H1 (cell line): ENCODE results near the gene CDH16. TPM values are rescaled to one million over a fixed set of nuclear protein-coding genes. Genes with fewer than 3 reads are reported as not detected.

Source experiments
- CTCF ChIA-PET: fragments of 300-600 bp; sonication (Branson Sonifier 250); formaldehyde crosslinking; loops from one replicate; lab custom pipeline; 2021; ENCODE audit not compliant: partially characterized antibody; lab: Charles Lee
- POLR2A ChIA-PET: fragments of 300-600 bp; sonication (Branson Sonifier 250); formaldehyde crosslinking; loops from one replicate; lab custom pipeline; 2021; ENCODE audit warnings: inconsistent platforms; ENCODE audit not compliant: partially characterized antibody; lab: Charles Lee
- DNase-seq, 2 experiments: peaks; one replicate each; pipeline versions ENCODE4 v3.0.0 to v3.0.0-alpha.2; 2010 to 2022; ENCODE audit warnings: low spot score in 2 of 2, low read depth in 1 of 2, mixed read lengths in 1 of 2
- FAIRE-seq: peaks from 2 replicates; lab custom pipeline; 2011; peaks lifted over from hg19 to GRCh38; lab: Jason Lieb, UNC
- H2AFZ ChIP-seq: 2 replicates; pipeline ENCODE4 v1.8.1; 2012; ENCODE audit warnings: low read length, inconsistent platforms
- H2AK5ac ChIP-seq: 2 replicates; pipeline ENCODE4 v1.6.1; 2013; ENCODE audit warnings: low read depth, low read length
- H2BK120ac ChIP-seq: replicated peaks from 2 replicates; pipeline ENCODE3; 2013; ENCODE audit warnings: low read depth, low read length, inconsistent platforms
- H2BK12ac ChIP-seq: 2 replicates; pipeline ENCODE4 v1.6.1; 2013; ENCODE audit warnings: low read depth, low read length
- H2BK15ac ChIP-seq: 2 replicates; pipeline ENCODE4 v1.6.1; 2013; ENCODE audit warnings: low read length
- H2BK20ac ChIP-seq: 2 replicates; pipeline ENCODE4 v1.6.1; 2013; ENCODE audit warnings: low read length
- H2BK5ac ChIP-seq: 2 replicates; pipeline ENCODE4 v1.6.1; 2013; ENCODE audit warnings: low read depth, low read length
- H3K14ac ChIP-seq: 2 replicates; pipeline ENCODE4 v1.6.1; 2013; ENCODE audit warnings: inconsistent platforms; ENCODE audit not compliant: insufficient read length
- H3K18ac ChIP-seq: 2 replicates; pipeline ENCODE4 v1.6.1; 2013; ENCODE audit warnings: low read length; ENCODE audit errors: extremely low read depth
- H3K23ac ChIP-seq: 2 replicates; pipeline ENCODE4 v1.6.1; 2013; ENCODE audit warnings: inconsistent platforms; ENCODE audit not compliant: insufficient read length
- H3K23me2 ChIP-seq: 2 replicates; pipeline ENCODE4 v1.6.1; 2013; ENCODE audit warnings: low read depth, low read length
- H3K27ac ChIP-seq: 2 replicates; pipeline ENCODE4 v1.6.1; 2011; ENCODE audit warnings: low read depth, low read length, inconsistent platforms
- H3K27me3 ChIP-seq, 4 experiments: replicated peaks in 1 of 4; 1 replicate in 1 of 4; 2 replicates in 3 of 4; pipeline versions ENCODE4 v1.6.1 to v1.8.1; 2011 to 2013; ENCODE audit warnings: low read length in 3 of 4, mild to moderate bottlenecking in 3 of 4, inconsistent platforms in 2 of 4, mixed read lengths in 2 of 4, moderate library complexity in 1 of 4; ENCODE audit not compliant: control insufficient read depth in 3 of 4, insufficient read depth in 3 of 4; ENCODE audit errors: extremely low read depth in 1 of 4
- H3K36me3 ChIP-seq, 4 experiments: 2 replicates each; pipeline versions ENCODE4 v1.6.1 to v1.8.1; 2011 to 2013; ENCODE audit warnings: mild to moderate bottlenecking in 4 of 4, low read length in 3 of 4, moderate library complexity in 2 of 4, control low read depth in 1 of 4, inconsistent platforms in 1 of 4; ENCODE audit not compliant: insufficient read depth in 4 of 4, control insufficient read depth in 2 of 4
- H3K4ac ChIP-seq: replicated peaks from 2 replicates; pipeline ENCODE3; 2013; ENCODE audit warnings: low read length, low read depth, mixed read lengths, inconsistent platforms; ENCODE audit not compliant: insufficient read length
- H3K4me1 ChIP-seq, 4 experiments: replicated peaks in 1 of 4; 1 replicate in 1 of 4; 2 replicates in 3 of 4; pipeline versions ENCODE4 v1.6.1 to v1.8.1; 2011 to 2013; ENCODE audit warnings: low read length in 3 of 4, inconsistent platforms in 2 of 4, mixed read lengths in 1 of 4; ENCODE audit not compliant: insufficient read depth in 4 of 4, control insufficient read depth in 3 of 4
- H3K4me2 ChIP-seq, 2 experiments: 2 replicates each; pipeline versions ENCODE4 v1.6.1 to v1.8.1; 2011 to 2013; ENCODE audit warnings: low read depth in 2 of 2, low read length in 2 of 2, control low read depth in 1 of 2, inconsistent platforms in 1 of 2, mild to moderate bottlenecking in 1 of 2; ENCODE audit not compliant: insufficient read depth in 1 of 2
- H3K4me3 ChIP-seq, 4 experiments: fragments of 200-600, 300-600 bp in 1 of 4; sonication (generic), shearing (Covaris generic), sonication (Bioruptor Twin) in 1 of 4; 2 replicates each; pipeline versions ENCODE4 v1.5.1 to v1.8.1; 2011 to 2016; ENCODE audit warnings: low read length in 4 of 4, low read depth in 3 of 4, control low read depth in 2 of 4, inconsistent platforms in 2 of 4, mild to moderate bottlenecking in 2 of 4, mixed read lengths in 1 of 4, moderate library complexity in 1 of 4; ENCODE audit not compliant: insufficient read depth in 2 of 4; ENCODE audit errors: extremely low read depth in 1 of 4
- H3K56ac ChIP-seq: replicated peaks from 2 replicates; pipeline ENCODE3; 2013; ENCODE audit warnings: low read depth, mild to moderate bottlenecking, mixed read lengths, low read length, inconsistent platforms; ENCODE audit not compliant: insufficient read length
- H3K79me1 ChIP-seq: 2 replicates; pipeline ENCODE4 v1.6.1; 2013; ENCODE audit warnings: low read depth, low read length, control low read depth
- H3K79me2 ChIP-seq, 2 experiments: 2 replicates each; pipeline versions ENCODE4 v1.6.1 to v1.8.1; 2012 to 2013; ENCODE audit warnings: low read length in 2 of 2, mild to moderate bottlenecking in 2 of 2, inconsistent platforms in 1 of 2; ENCODE audit not compliant: insufficient read depth in 2 of 2, control insufficient read depth in 1 of 2
- H3K9ac ChIP-seq, 4 experiments: replicated peaks in 1 of 4; 1 replicate in 1 of 4; 2 replicates in 3 of 4; pipeline versions ENCODE4 v1.6.1 to v1.8.1; 2011 to 2013; ENCODE audit warnings: low read depth in 3 of 4, low read length in 3 of 4, control low read depth in 2 of 4, mild to moderate bottlenecking in 2 of 4, moderate library complexity in 2 of 4, inconsistent platforms in 1 of 4; ENCODE audit errors: extremely low read depth in 1 of 4
- H3K9me3 ChIP-seq, 2 experiments: 2 replicates each; pipeline versions ENCODE4 v1.6.1 to v1.8.1; 2012 to 2013; ENCODE audit warnings: mild to moderate bottlenecking in 2 of 2, moderate library complexity in 2 of 2, control low read depth in 1 of 2, inconsistent platforms in 1 of 2, low read depth in 1 of 2, low read length in 1 of 2, mixed read lengths in 1 of 2; ENCODE audit not compliant: insufficient read depth in 2 of 2
- H4K20me1 ChIP-seq, 2 experiments: replicated peaks in 1 of 2; 2 replicates each; pipeline versions ENCODE3 to v1.8.1; 2011 to 2013; ENCODE audit warnings: inconsistent platforms in 2 of 2, low read length in 2 of 2, mild to moderate bottlenecking in 1 of 2; ENCODE audit not compliant: insufficient read depth in 2 of 2, control insufficient read depth in 1 of 2
- H4K5ac ChIP-seq: 2 replicates; pipeline ENCODE4 v1.6.1; 2013; ENCODE audit warnings: low read length, low read depth, mixed read lengths, inconsistent platforms; ENCODE audit not compliant: insufficient read length
- H4K8ac ChIP-seq: 2 replicates; pipeline ENCODE4 v1.8.0; 2013; ENCODE audit warnings: mild to moderate bottlenecking, moderate library complexity, low read length, inconsistent platforms; ENCODE audit not compliant: insufficient read depth; ENCODE audit errors: extremely low read depth
- H4K91ac ChIP-seq: replicated peaks from 2 replicates; pipeline ENCODE3; 2013; ENCODE audit warnings: low read length, mixed read lengths, inconsistent platforms; ENCODE audit not compliant: insufficient read length
- CHD1 ChIP-seq: IDR thresholded peaks from 2 replicates; pipeline ENCODE4 v1.6.1; 2012; ENCODE audit warnings: low read depth, low read length, improper control_type of control experiment
- CREB1 ChIP-seq: IDR thresholded peaks from 2 replicates; pipeline ENCODE4 v1.6.1; 2012; ENCODE audit warnings: inconsistent platforms
- EZH2 ChIP-seq: fragments of 200-600 bp; sonication (generic); IDR thresholded peaks from 2 replicates; pipeline ENCODE4 v1.7.1; 2012; ENCODE audit warnings: low read depth, mild to moderate bottlenecking, moderate library complexity, low read length, inconsistent platforms; ENCODE audit not compliant: severe bottlenecking
- FOSL1 ChIP-seq: IDR thresholded peaks from 2 replicates; pipeline ENCODE4 v1.6.1; 2011; ENCODE audit warnings: mild to moderate bottlenecking, low read depth, low read length, moderate library complexity; ENCODE audit not compliant: insufficient read depth
- HDAC2 ChIP-seq, 2 experiments: fragments of 300-600 bp in 1 of 2; sonication (generic) in 1 of 2; IDR thresholded peaks; 2 replicates each; pipeline ENCODE4 v1.6.1; 2011 to 2012; ENCODE audit warnings: low read depth in 2 of 2, low read length in 2 of 2, mild to moderate bottlenecking in 2 of 2, moderate library complexity in 2 of 2, borderline replicate concordance in 1 of 2, inconsistent platforms in 1 of 2
- KDM5A ChIP-seq: fragments of 200-600 bp; IDR thresholded peaks from 2 replicates; pipeline ENCODE4 v1.7.1; 2012; ENCODE audit warnings: mild to moderate bottlenecking, low read length, inconsistent platforms, mixed read lengths
- NRF1 ChIP-seq: IDR thresholded peaks from 2 replicates; pipeline ENCODE4 v1.6.1; 2011; ENCODE audit warnings: mild to moderate bottlenecking, low read depth, low read length, improper control_type of control experiment
- POU5F1 ChIP-seq: IDR thresholded peaks from 2 replicates; pipeline ENCODE4 v1.6.1; 2011; ENCODE audit warnings: low read depth, mild to moderate bottlenecking, low read length, moderate library complexity
- RFX5 ChIP-seq: IDR thresholded peaks from 2 replicates; pipeline ENCODE4 v1.6.1; 2011; ENCODE audit warnings: low read depth, low read length, improper control_type of control experiment, borderline replicate concordance
- SAP30 ChIP-seq: fragments of 300-600 bp; sonication (generic); IDR thresholded peaks from 2 replicates; pipeline ENCODE4 v1.7.1; 2012; ENCODE audit warnings: low read length, moderate library complexity, mild to moderate bottlenecking, inconsistent platforms; ENCODE audit not compliant: insufficient read depth, insufficient replicate concordance
- SIX5 ChIP-seq: IDR thresholded peaks from 2 replicates; pipeline ENCODE4 v1.6.1; 2011; ENCODE audit warnings: mild to moderate bottlenecking, low read depth, low read length
- WGBS, 2 experiments: shearing (Covaris generic) in 1 of 2; methylation state at CpG; one replicate each; pipeline versions ENCODE4 v1.1.6 to v1.1.7; 2013 to 2015; ENCODE audit warnings: low lambda C conversion rate in 2 of 2, mixed read lengths in 2 of 2, inconsistent platforms in 1 of 2, low coverage in 1 of 2, missing lambda C conversion rate in 1 of 2; ENCODE audit not compliant: insufficient replicate concordance in 2 of 2, insufficient coverage in 1 of 2, insufficient read length in 1 of 2; ENCODE audit errors: extremely low coverage in 1 of 2, missing lambda C conversion rate in 1 of 2; 5-methylcytosine and 5-hydroxymethylcytosine counted together
- polyA plus RNA-seq, 7 experiments: library from polyadenylated mRNA; depleted of rRNA in 3 of 7; stranded (reverse) in 5 of 7; unstranded in 2 of 7; fragments of >200 nt in 5 of 7; fragments of 200-250 nt in 2 of 7; gene quantifications; 1 replicate in 5 of 7; 2 replicates in 1 of 7; 4 replicates in 1 of 7; pipeline versions ENCODE4 v1.2.1 to v1.2.3, GENCODE V29; 2011 to 2013; ENCODE audit warnings: missing spikeins in 2 of 7, mixed read lengths in 2 of 7
- total RNA-seq: library from RNA; stranded (reverse); fragmentation: NEBNext Ultra II Directional; extraction: Animal tissue kit (Norgen Biotek cat#: 25700); gene quantifications from 2 replicates; pipeline ENCODE4 v1.2.1, GENCODE V29; 2021
- TF ChIP-seq, protein P1 (sequence below): IDR thresholded peaks from 2 replicates; pipeline ENCODE4 v1.6.1; 2012; ENCODE audit warnings: low read length, inconsistent platforms

The CDH16 gene
- total and polyA plus RNA-seq, 2 of the 8 experiments (the other 6 are each of a cell fraction or from before 2014, with no cell fraction given), result not detected

DNA sequence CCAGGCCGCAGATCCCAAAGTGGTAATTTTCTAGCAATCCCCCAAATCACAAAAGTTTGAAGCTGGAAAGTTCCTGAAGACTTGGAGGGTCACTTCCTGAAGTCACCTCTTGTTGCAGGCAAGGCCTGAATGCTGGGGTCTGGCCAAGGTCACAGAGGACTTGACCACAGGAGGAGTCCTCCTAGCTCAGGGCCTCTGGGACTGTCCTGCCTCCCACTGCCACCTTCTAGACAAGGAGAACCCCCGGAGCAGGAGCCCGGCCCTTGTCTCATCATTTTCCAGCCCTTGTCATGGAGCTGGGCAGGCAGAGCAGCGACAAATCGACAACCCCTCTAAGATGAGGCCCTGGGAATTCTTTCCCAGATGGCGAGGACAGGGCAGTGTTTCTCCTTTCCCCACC lies 330 bp downstream of the CDH16 start:
- Histone ChIP-seq H4K5ac (no peak overlapping the region), H2AFZ (no peak overlapping the region), H3K23ac (no peak overlapping the region), H2BK20ac (no peak overlapping the region), H4K91ac (no peak overlapping the region), H3K56ac (no peak overlapping the region), H3K79me2 (no peaks in the 10 kb centered on the region), H3K9me3 (no peaks in the 10 kb centered on the region), H3K27me3 (peaks cover 0 to 6% (median 2%) of the 10 kb centered on the region in 4 experiments; a peak in 5 of 7 replicates), H3K27ac (no peak overlapping the region), H2BK120ac (no peak overlapping the region), H4K8ac (no peak overlapping the region), H3K14ac (no peak overlapping the region), H2BK12ac (no peak overlapping the region), H3K4ac (no peak overlapping the region), H3K18ac (no peak overlapping the region), H3K79me1 (peaks cover under 1% of the 10 kb centered on the region; the same call in 1 of the 2 replicates), H4K20me1 (peaks cover 0 to 4% of the 10 kb centered on the region in 2 experiments), H3K23me2 (peaks cover 3% of the 10 kb centered on the region; the same call in 1 of the 2 replicates), H3K9ac (no peak overlapping the region), H3K4me2 (no peak overlapping the region), H3K36me3 (no peaks in the 10 kb centered on the region), H2AK5ac (no peak overlapping the region), H2BK15ac (no peak overlapping the region), H3K4me1 (no peaks in the 10 kb centered on the region; a peak in 1 of 7 replicates), H3K4me3 (no peak overlapping the region), H2BK5ac (no peak overlapping the region)
- ChIA-PET CTCF (interaction anchor here (0.8 to 42.0 kb wide), 6 partner anchors 3 to 261 kb away, joined by 3 to 1009 read pairs (median 4); partner anchors contain the start of genes CDH16, CES3, PDP2 and RRAD), POLR2A (interaction anchor here (0.8 to 1.7 kb wide), 2 partner anchors 19 to 21 kb away, joined by 3 to 5 read pairs; no protein-coding TSS in a partner anchor)
- 82% methylated on average over 6 of the region's 6 CpGs; no CpG with 5 or more reads in 1 of the 2 experiments for WGBS, 2 experiments
- DNase-seq (no peak), FAIRE-seq (no peak)
- TF ChIP-seq SIX5 (no peak), RFX5 (no peak), POU5F1 (no peak), HDAC2 (IDR thresholded peaks at IDR 0.05; ENCODE audit: borderline replicate concordance in 1 of 2, low read depth in 2 of 2, low read length in 2 of 2) (no peak), EZH2 (no peak), CHD1 (no peak), SAP30 (no peak), CREB1 (no peak), FOSL1 (no peak), KDM5A (no peak), NRF1 (no peak)
- TF ChIP-seq, protein P1, sequence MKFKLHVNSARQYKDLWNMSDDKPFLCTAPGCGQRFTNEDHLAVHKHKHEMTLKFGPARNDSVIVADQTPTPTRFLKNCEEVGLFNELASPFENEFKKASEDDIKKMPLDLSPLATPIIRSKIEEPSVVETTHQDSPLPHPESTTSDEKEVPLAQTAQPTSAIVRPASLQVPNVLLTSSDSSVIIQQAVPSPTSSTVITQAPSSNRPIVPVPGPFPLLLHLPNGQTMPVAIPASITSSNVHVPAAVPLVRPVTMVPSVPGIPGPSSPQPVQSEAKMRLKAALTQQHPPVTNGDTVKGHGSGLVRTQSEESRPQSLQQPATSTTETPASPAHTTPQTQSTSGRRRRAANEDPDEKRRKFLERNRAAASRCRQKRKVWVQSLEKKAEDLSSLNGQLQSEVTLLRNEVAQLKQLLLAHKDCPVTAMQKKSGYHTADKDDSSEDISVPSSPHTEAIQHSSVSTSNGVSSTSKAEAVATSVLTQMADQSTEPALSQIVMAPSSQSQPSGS, result no peak
